RCC 7860 (cell line): Measurements from ENCODE around the gene ZNF354C.
"Not testable (repeated sequence)": the region's sequence is repeated elsewhere in the genome, so short reads cannot be mapped to it uniquely, and the experiment has no call there.

Source experiments
- DNase-seq: peaks from one replicate; pipeline ENCODE4 v3.0.0-alpha.2; 2015; ENCODE audit warnings: low spot score
- FAIRE-seq: peaks from 2 replicates; lab custom pipeline; 2012; peaks lifted over from hg19 to GRCh38; lab: Jason Lieb, UNC

Gene ZNF354C

DNA sequence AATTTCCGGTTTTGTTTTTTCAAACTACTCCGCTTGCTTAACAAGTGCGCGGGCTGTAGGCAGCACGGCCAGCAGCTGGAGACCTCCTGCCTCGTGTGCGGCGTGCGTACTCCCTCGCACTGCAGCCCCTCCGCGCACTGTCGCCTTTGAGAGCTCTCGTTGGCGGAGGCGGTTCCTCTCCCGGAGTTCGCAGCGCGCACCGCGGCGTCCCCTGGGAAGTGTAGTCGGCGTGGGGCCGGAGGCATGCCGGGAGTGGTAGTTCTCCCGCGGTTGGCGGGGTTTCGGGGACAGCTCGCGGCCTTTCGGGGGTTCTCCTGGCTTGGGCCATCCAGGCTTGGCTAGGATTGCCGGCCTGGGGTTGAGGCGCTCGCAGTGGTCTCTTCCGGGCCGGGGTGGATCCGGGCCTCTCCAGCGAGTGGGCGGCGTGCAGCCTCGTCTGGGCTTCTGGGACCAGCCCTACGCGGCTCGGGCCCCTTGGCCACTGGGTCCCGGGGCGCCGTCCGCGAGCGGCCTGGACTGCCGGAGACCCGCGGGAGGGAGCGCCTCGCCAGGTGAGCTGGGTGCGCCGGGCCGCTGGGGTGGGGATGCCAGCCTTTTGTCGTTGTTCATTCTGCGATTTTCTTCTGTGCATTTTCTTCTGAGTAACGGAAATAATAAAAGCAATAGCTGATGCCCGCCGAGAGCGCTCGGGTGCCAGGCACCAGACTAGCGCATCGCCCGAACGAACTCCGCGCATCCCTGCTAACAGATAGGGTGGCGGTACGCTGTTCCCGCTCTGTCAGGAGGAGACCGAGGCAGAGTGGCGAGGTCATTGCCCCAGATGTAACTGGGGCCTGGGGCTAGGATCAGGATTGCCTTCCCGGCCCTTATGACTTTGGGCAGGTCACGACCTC is at the start of gene ZNF354C:
Gene ZNF354C (plus strand): TSS at position 258 of the 893 bp plus-strand sequence. CDS start 1,696 bp downstream, outside the sequence.
- FAIRE-seq (no peak), DNase-seq (no peak)

DNA sequence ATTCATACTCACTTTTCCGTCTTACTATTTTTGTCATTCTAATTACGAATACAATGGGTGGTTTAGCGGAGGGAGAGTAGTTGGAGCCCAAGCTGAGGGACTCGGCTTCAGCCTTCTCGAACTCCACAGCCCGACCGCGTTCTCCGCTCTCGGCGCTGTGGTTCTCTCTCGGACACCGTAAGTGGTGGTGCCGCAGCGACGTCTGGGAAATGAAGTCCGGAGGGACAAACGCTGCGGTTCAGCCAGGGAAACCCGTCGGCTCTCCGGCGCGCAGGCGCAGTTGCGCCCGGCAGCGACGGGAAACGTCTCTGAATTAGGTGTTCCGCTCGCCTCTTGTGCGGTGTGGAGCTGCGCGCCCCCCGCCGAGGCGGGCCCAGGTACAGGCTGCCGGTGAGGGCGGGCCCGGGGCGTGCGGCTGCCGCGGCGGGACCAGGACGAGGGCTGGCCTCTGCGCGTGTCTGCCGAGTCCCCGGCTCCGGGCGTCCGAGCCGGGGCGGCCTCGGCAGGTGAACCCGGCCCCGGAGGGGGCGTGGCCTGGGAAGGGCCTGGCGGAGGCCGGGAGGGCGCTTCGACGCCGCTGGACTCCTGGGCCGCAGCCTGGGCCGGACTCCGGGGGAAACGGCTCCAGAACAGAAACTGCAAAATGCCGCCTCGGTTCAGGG is 36.5 kb upstream of the ZNF354C start, which contains the start of gene ZNF879:
Gene ZNF879 (plus strand): TSS at position 277 of the 662 bp plus-strand sequence. CDS start 1,201 bp downstream, outside the sequence.
- no peak for DNase-seq
- no peak for FAIRE-seq

DNA sequence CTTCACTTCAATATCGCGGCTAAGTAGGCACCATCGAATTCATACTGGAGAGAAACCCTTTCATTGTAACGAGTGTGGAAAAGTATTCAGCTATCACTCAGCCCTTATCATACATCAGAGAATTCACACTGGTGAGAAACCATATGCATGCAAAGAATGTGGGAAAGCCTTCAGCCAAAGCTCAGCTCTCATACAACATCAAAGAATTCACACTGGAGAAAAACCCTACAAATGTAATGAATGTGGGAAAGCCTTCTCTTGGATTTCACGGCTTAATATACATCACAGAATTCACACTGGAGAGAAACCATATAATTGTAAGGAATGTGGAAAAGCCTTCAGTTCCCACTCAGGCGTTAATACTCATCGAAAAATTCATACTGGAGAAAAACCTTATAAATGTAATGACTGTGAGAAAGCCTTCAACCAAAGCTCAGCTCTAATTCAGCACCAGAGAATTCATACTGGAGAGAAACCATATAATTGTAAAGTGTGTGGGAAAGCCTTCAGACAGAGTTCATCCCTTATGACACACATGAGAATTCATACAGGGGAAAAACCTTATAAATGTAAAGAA is 27.1 kb upstream of the ZNF354C start:
- no peak for DNase-seq
- no peak for FAIRE-seq

DNA sequence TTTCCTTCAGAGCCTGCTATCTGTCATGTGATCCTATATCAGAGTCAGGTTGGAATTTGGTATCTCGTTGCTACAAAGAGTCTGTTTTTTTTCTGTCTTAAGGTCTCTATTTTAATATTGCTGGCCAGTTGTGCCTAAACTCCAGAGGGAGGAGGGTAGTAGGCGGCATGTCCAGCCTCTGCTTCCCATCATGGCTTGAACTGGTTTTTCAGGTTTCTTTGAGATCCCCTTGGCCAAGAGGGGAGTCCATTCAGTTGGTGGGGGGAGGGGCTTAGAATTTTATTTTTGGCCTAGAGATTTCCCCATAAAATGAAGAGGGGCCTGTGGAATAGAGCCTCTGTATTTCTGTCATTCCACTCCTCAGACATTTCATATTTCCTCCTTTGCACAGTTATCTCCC is 15.4 kb upstream of the ZNF354C start:
- DNase-seq, result no peak
- no peak for FAIRE-seq

DNA sequence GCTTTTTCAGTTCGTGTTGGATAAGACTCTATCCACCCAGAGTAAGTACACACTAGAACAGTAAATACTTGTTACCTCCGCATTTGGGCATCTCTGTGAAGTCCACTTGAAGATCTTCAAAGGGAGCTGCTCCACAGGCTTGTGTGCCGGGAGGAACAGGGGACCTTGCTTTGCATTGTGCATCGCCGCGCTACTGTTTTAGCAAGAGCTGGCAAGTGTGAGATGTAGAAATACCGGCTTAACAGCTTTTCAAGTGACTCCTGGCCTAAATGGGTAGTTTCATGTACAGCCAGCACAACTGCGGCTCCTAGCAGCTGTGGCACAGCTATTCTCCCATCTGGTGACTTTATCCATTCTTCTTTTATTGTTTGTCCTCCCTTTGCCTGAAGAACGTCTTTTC is 8.4 kb upstream of the ZNF354C start:
- DNase-seq (no peak), FAIRE-seq (no peak)

DNA sequence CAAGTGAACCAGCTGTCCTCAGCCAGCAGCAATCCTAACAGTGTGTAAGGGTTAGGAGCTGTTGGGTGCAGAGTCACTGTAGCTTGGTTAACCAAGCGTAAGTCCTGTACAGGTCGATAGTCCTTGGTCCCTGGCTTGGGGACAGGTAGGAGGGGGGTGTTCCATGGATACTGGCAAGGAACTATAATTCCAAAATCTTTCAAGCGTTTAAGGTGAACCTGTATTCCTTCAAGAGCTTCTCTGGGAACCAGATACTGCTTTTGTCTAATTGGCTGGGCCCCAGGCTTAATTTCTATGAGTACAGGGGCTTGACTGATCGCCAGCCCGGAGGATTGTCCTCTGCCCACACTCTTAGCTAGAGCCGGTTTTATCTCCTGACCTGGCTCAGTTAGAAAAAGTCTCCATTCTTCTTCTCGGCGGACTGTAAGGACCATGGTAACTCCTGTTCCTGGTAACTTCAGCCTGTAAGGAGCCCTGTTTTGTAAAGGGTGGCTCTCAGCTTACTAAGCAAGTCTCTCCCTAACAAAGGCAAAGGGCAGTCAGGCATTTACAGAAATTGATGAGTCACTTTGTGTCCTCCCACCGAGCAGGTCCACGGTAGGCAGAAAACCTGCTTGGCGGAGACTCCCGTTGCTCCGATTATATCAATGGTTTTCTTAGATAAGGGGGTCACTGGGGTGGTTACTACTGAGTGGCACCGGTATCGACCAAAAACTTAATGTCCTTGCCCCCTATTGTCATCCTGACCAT is 6.0 kb upstream of the ZNF354C start:
- FAIRE-seq (no peak), DNase-seq (no peak)

DNA sequence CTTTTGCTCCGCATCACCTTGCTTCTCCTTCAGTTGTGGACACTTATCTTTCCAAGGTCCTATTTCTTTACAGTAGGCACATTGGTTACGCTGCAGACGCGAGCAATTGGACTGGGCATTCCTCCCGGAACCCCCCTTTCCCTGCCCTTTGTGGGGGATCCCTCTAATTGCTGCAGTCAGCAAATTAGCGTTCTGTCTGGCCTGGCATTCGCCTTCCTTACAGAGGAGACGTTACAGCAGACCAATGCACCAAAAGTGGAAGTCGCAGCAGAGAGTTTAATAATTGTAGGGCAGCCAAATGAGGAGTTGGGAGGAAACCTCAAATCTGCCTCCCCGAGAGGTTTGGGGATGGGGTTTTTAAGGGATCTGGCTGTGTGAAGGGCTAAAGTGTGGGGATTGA is 5.3 kb upstream of the ZNF354C start:
- DNase-seq (no peak), FAIRE-seq (no peak)

DNA sequence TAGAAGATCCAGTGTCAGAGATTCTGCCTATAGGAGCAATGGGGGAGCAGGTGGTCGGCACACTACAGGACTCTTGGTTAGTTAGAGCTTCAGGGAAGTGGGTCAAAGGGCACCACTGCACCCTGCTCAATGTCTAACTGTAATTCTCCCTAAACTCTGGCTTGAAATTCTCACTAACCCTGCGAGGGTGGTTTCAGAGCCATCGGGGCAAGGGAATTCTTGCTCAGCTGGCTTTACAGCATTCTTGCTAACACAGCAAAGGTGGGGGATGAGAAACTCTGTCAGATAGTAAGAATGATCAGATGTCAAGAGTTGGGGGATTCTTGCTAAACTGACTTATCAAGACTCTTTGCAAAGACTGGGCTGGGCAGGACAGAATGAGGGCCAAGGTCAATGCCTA is 4.7 kb upstream of the ZNF354C start:
- no peak for FAIRE-seq
- DNase-seq, result no peak

DNA sequence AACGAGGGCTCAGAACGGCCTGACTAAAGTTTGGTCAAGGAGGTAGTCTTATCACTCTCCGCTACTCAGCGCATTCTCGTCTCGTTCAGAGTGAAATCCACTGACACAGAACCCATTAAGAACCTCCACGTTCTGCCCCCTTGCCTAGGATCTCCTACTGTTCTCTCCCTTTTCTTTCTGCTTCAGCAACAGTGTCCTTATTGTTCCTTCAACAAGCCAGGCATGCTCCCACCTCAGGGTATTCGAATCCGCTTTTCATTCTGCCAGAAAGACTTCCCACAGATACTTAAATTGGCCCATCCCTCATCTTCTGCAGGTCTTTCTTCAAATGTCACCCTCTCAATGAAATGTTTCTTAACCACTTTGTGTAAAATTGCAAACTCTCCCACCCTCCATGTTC is 4.3 kb upstream of the ZNF354C start:
- FAIRE-seq (no peak), DNase-seq (no peak)

DNA sequence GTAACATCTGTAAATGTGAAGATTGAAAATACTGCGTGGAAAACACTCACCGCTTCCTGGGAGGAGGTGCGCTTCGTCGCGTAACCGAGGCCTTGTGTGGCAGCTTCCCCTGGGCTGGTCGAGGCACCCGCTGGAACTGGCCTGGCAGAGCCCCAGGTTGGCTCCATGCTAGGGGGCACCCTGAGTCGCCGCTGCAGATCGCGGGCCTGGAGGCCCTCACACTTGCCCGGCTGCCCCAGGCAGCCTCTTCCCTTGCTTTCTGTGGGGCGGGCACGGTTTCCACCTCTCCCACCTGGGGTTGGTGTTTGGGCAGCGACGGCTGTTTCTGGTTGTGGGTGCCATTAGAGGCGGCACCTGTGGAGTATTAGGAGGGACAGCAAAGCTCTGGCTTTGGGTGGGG is 852 bp downstream of the ZNF354C start:
- FAIRE-seq, result no peak
- no peak for DNase-seq

DNA sequence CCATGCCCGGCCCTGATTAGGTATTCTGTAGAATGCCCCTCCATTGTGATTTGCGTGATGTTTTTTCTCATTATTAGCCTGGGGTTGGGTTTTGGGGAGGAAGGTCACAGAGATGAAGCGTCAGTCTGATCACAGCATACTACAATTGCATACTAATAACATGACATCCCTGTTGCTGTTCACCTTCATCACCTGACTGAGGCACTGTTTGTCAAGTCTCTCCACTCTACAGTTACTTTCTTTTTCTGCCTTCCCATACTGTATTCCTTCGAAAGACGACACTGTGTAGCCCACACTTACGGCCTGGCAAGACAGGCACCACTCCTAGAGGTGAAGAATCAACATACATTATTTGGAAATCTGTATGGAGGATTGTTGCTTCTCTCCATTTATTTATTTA is 5.5 kb downstream of the ZNF354C start:
- FAIRE-seq (no peak), DNase-seq (no peak)

DNA sequence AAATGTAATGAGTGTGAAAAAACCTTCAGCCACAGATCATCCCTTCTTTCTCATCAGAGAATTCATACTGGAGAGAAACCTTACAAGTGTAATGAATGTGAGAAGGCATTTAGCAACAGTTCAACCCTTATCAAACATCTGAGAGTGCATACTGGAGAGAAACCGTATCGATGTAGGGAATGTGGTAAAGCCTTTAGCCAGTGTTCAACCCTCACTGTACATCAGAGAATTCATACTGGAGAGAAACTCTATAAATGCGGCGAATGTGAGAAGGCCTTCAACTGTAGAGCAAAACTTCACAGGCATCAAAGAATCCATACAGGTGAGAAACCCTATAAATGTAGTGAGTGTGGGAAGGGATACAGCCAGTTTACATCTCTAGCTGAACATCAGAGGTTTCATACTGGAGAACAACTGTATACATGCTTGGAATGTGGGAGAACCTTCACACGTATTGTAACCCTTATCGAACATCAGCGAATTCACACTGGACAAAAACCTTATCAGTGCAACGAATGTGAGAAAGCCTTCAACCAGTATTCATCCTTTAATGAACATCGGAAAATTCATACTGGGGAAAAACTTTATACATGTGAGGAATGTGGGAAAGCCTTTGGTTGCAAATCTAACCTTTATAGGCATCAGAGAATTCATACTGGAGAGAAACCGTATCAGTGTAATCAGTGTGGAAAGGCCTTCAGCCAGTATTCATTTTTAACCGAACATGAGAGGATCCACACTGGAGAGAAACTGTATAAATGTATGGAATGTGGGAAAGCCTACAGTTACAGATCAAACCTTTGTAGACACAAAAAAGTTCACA is 19.2 kb downstream of the ZNF354C start:
- no peak for FAIRE-seq
- no peak for DNase-seq

DNA sequence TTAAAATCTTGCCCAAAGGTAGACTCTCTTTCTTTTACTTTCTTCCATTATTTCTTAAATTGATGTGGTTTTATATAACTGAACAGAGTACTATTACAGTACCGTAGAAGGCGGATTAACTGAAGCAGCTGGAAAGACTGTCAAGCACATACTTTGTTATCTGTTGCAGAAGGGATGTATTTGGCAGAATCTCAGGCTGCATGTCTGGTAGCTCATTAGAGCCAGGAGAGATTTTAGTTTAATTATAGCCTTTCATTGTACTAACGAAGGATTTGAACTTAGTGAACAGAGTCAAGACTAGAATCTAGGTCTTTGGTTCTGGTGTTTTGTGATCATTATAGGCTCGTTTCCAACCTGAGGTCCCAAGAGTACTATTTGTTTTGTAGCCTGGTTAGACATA is 20.6 kb downstream of the ZNF354C start:
- DNase-seq (no peak), FAIRE-seq (no peak)

DNA sequence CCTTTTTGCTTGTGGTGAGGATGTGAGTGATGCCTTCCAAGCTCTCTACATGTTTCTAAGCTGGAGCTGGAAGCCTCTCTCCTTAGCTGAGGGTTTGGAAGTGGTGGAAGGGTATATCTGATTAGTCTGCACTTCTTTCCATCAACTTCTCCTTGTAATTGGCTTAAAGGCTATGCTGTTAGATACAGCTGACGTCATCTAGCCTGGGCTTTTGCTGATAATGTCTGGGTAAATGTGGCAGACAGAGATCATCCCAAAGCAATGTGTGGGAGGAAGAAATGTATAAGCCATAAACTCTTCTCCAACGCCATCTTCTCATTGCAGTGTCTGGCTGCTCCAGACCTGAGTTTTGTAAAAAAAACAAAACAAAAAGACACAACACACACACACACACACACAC is 29.3 kb downstream of the ZNF354C start:
- FAIRE-seq (no peak), DNase-seq (no peak)

DNA sequence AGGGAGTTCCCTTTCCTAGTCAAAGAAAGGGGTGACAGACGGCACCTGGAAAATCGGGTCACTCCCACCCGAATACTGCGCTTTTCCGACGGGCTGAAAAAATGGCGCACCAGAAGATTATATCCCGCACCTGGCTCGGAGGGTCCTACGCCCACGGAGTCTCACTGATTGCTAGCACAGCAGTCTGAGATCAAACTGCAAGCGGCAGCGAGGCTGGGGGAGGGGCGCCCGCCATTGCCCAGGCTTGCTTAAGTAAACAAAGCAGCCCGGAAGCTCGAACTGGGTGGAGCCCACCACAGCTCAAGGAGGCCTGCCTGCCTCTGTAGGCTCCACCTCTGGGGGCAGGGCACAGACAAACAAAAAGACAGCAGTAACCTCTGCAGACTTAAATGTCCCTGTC is 41.1 kb downstream of the ZNF354C start:
- FAIRE-seq, DNase-seq: not testable (repeated sequence)

DNA sequence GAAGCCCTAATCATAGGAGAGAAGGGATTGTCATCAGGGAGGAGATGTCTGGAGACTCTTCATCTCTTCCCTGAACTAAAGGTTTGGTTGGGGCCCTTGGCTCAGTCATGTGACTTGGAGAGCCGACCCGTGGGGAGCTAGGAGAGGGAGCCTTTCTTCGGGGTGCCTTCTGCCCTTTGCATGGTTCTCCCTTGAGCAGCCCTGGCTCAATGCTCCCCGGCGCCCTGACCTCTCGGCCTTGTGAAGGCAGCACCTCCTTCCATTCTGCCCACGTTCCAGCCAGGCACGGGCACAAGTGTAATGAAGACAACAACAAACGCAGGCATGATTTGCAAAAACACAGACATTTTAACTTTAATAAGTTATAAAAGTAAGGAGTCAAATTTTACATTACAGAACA is 50.4 kb downstream of the ZNF354C start:
- DNase-seq (no peak), FAIRE-seq (no peak)

DNA sequence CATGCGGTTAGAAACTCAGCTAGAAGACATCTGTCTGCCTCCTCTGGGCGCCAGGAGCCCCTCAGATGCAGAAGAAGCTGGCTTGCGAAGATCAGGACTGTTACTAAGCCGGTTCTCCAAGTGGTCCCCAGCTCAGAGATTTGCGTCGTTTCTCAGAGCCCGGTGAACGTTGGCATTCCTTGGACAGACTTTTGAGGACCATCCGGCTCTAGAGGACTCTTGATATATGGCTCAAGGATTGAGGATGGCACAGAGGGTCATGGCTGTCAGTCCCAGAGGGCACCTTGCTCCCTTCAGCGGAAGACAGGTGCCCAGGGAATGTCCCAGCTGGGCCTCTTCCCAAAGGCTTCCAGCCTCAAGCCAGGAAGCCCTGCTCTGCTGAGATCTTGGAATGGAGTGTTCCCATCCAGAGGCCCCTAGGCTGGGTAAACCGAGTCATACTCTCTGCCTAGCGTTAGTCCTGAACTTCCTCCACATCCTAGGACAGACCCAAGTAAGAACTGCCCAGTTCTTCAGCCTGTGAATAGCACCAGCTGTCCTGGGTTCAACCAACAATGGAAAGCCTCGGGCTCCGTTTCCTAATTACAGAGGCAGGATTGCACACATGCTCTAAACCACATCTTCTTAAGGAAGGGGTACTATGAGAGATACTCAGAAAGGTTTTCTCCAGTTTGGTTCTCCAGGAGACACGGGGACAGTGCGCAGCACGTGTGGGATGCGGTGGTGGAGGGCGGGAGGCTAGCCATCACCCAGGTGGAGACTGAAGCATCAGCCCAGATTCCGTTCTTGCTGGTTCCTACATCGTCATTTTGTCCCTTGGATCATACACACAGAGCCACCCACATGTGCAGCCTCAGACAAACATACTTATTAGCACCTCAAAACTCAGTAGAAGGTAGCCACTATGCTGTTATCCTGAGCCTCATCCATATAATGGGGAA is 51.4 kb downstream of the ZNF354C start:
- no peak for FAIRE-seq
- no peak for DNase-seq

DNA sequence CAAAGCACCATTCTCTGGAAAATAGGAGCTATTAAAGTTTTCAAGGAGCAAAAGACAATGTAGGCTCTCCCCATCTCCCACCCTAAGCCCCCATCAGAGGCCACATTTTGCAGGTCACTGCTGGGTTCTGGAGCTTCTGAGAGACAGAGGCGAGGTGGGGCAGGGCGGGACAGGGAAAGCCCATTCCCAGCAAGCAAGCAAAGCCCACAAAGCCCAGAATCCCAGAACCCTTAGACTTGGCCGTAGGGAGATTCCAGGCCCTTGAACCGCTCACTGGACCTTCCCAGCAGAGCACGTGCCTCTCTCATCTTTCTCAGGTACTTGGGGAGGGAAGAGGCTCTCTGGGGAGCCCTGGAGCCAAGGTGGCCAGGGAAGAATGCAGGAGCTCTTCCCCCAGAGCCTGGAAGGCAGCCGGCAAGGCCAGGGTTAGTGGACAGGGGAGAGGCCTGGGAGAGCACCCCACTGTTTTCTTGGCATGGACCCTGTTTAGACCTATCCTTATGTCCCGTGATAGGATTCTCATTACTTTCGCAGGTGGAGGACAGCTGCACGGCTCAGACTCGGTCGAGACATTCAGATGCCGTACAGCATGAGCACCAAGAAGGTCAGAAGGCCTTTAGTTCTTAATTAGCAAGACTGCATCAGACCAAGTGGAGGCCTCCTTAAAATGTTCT is 52.4 kb downstream of the ZNF354C start:
- DNase-seq (no peak), FAIRE-seq (no peak)

DNA sequence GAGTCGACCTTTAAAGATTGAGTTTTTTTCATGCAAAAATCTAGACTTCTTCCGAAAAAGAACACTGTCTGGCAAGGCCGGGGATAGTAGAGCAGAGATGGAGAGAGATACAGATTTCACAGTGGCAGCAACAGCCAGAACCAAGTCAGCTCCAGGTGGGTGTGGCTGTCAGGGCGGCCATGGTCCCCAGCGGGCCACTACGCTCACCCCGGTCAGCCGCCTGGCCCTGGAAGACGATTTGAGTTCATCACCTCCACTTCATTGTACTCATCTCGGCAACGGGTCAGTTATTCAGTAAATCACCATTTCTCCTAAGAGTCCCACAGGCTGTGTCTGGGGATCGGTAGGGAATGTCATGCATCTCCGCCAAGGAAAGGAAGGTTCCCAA is 53.0 kb downstream of the ZNF354C start:
- DNase-seq, result no peak
- no peak for FAIRE-seq
